SIG-M5 treated with dmso at 0.1 percent for 504 hours (cell line): ENCODE data around the gene WSCD2.

Source experiments
- DNase-seq: peaks from one replicate; lab custom pipeline; 2025; ENCODE audit not compliant: unreplicated experiment; lab: John Stamatoyannopoulos, UW

WSCD2 gene

DNA sequence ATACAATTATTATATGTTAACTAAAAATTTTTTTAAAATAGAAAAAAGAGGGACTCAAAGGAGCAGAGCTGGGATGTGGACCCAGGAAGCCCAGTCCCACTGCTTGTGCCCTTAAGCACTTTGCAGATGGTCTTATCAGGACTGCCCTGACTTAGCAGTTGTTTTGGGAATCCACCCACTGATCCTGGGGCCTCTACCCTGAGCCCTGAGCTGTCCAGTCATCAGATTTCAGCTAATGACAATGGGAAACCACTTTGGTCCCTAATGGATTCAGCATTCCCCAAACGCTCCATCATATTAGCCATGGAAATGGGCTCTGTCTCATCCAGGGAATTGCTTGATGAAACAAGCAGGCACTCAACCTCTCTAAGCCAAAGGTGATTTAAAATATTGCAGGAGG is 22.5 kb upstream of the WSCD2 start:
- no peak for DNase-seq

GRCh38 chr12:108107293-108107692 is 21.8 kb upstream of the WSCD2 start:
- DNase-seq, result no peak

GRCh38 chr12:108109504-108109903 is 19.6 kb upstream of the WSCD2 start:
- no peak for DNase-seq

GRCh38 chr12:108109954-108110353 is 19.1 kb upstream of the WSCD2 start:
- no peak for DNase-seq

DNA sequence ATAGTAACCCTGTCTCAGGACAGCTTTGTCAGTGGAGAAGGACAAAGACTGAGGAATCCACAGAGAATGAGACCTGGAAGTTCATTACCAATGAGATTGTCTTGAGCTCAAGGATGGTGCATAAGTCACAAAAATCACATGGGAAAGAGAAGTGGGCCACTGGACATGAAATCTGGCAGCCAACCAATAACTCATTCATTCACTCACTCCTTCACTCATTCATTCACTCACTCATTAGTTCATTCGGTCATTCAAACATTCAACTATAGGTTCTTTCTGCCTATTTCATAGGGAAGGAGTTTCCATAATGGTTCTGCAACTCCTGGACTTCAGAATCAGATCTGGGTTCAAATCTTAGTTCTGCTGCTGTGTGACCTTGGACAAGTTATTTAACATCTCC is 18.2 kb upstream of the WSCD2 start:
- DNase-seq, result no peak

DNA sequence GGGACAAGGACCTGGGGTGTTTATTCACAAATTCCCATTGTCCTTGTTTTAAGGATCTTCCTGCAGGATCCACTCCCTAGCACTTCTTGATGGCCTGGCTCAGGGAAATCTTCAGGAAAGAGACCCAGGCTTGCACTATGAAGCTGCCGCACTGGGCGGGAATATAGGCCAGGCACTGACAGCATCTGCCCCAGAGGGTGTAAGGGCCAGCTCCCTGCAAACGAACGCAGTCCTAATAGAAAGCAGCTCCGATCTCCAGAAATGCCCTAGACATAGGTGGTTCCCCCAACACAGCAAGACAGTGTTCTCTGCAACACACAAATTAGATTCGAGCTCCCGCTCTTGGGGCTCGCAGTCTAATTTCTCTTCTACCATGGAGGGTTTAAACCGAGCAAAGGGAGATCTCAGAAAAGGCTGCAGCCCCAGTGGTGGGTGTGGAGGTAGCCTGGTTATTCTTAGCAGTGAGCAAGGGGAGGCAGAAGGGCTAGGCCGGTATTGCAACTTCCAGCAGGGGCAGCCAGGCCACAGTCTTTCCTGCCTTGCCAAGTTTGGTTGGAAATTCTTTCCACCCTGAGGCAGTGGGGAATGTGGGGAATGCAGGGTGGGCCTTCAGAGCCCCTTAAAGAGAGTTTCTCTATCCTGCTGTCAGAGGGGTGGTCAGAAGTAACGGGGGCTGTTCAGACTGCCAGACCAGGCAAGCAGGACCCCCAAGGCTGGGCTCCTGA is 16.1 kb upstream of the WSCD2 start:
- no peak for DNase-seq

DNA sequence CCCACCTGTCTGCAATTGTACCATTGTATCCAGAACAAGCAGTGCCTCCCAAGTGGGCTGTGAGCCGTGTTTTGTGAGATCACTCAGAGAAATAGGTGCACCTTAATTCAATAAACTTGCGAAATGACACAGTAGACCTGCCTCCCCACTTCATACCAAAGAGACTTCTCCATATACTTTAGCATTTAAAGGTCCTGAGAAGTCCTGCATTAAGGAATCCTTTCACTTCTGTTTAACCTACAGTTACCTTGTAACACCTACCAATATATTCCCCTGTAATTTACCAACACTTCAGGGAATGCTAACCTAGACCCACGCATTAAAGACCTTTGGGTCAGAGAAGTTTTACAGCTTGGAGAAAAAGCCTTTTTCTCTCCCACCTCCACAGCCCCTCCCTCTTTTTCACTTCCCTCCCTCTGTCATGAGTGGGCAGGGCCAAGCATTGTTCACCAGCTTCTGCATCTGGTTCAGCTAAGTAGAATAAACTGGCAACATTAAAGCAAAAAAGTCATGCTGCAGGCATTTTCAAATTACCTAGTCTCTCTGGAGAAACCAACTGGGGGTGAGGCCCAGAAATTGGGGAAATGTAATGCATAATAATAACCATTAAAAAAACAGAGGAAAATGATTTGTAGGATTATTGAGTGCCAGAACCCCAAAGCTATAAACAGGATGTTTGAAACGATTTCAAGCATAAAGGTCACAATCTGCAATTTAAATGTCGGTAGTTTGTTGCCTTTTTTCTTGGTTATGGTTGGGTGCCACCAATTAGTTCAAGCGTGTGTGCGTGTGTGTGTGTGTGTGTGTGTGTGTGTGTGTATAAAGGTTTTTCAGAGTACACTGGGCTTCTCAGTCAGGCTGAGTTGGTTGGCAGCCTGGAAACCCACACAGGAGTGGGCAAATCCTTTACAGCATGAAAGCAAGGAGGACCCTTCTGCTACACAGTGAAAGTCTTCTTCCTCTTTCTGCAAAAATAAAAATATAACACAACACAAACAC is 13.7 kb upstream of the WSCD2 start:
- DNase-seq, result no peak

DNA sequence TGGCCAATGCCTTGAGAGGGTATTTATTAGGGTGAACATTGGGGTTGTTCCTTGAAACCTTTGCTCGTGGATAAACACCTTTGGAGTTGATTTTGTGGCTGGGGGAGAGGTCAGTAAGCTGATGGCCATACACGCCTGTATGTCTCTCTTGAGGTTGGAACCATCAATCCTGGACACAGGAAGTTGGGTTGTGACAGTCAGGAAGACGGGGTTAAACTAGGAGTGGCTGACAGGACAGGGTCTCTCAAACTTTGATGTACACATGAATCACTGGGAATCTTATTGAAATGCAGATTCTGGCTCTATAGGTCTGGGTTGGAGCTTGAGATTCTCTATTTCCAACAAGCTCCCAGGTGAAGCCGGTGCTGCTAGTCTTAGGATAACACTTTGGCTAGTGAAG is 12.8 kb upstream of the WSCD2 start:
- no peak for DNase-seq

GRCh38 chr12:108116699-108117098 is 12.4 kb upstream of the WSCD2 start:
- DNase-seq, result no peak

DNA sequence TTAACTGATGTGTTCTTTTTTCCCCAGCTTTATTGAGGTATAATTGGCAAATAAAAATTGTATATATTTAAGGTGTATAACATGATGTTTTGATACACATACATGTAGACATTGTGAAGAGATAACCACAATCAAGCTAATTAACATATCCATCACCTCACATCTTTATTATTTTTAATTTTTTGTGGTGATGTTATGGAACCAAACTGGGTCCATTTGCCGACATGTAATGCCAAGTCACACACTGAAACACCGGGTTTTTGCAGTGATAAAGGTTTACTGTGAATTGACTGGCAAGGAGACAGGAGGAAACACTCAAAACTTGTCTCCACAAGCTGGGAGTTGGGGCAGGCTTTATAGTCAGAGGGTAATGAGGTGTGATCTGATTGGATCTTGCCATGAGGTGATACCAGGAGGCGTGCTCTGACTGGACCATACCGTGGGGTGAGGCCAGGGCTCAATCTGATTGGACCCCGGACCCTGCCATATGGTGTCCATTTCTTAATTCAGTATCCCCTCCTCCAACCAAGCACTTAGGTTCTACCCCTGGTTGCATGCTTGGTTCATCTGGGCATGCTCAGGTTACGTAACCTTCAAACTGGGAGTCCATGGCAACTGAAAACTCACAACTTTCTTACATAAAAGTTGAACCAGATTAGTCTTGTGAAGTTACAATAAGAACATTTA is 11.8 kb upstream of the WSCD2 start:
- DNase-seq, result no peak

DNA sequence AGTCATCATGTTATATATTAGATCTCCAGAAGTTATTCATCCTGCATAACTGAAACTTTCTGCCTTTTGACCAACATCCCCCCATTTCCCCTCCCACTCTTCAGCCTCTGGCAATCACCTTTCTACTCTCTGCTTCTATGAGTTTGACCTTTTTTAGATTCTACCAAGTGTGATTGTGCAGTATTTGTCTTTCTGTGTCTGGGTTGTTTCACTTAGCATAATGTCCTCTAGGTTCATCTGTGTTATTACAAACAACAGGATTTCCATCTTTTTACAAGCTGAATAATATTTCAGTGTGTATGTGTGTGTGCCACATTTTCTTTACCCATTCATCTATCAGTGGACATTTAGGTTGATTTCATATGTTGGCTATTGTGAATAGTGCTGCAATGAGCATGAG is 11.2 kb upstream of the WSCD2 start:
- no peak for DNase-seq

DNA sequence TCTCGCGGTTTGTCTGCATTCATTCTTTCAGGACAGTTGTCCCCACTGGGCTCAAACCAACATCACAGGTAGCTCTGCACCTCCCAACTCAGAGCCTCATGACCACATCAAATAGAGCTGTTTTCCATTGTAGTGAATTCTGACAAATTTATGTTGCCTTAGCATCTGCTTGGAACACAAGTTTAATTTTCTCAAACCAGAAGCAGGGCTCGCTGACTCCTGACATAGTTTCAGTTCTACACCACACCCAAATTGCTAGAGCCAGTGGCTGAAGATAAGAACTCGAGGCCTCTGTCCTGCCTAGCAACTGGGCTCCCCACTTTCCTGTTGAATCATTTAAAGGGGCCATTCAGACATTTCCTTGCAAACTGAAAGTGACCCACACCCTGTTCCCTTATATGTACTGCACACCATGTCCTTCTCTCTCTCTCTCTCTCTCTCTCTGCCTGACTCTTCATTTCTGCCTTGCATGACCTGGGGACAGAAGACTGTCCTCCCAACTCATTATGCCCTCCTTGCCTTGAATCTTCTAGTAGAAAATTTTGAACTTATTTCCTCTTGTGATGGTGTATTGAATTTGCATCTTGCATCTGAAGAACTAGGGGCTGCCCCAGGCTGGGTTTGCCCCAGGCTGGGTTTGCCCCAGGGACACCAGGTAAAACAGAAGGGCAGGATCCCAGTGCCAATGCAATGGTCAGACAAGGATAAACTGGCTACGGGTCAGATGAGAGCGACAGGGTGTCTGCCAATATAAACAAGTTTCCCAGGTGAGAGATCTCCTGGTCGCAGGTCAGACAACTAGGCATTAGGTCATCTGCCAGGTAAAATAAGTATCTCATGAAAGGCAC is 9.7 kb upstream of the WSCD2 start:
- DNase-seq, result no peak

DNA sequence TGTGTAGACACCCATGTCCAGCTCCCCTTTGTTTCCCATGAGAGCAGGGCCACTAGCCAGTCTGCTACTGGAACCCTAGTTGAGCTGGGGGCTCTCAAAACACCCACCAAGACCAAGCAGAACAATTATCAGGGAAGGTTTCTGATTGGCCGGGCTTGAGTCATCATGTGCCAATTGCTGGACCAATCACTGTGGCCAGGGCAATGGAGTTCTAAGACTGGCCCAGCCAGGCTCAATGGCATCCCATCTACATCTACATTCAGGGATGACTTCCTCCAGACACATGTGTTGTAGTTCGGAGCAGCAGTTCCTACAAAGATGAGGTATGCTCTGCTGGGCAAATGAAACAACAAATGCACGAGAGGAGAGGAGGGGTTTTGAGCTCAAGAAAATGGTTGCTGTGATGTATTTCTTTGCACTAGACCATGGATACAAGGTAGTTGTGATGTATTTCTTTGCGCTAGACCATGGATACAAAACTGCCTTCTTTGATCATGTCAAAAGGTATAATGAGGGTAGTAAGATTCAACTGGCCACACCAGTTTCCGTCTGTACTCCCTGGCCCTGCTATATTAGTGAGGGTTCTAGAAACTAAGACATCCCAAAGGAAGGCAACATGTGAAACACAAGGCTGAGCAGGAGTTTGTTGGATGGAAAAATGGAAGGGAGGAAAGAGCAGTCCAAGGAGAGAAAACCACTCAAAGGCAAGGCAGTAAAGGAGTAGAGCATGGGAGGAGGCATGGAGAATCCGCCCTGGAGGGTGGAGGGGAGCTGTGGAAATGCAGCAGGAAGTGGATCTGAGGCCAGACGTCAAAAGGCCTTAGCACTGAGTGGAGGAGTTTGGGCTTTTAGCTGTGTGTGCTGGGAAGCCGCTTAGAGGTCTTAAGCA is 8.9 kb upstream of the WSCD2 start:
- DNase-seq, result no peak

DNA sequence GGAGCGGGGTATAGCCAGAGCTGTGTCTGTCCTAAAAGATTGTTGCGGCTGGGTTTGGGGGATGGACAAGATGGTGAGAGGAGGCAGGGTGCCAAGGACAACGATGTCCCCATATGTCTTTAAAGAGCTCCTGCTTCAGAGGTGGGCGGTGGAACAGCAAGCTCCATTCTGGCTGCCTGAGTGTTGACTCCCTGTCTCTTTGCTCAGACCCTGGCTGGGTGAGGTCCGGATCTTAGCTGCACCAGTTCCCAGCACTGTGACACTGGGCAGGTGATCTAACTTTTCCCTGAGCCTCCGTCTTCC is 8.3 kb upstream of the WSCD2 start:
- DNase-seq, result no peak

DNA sequence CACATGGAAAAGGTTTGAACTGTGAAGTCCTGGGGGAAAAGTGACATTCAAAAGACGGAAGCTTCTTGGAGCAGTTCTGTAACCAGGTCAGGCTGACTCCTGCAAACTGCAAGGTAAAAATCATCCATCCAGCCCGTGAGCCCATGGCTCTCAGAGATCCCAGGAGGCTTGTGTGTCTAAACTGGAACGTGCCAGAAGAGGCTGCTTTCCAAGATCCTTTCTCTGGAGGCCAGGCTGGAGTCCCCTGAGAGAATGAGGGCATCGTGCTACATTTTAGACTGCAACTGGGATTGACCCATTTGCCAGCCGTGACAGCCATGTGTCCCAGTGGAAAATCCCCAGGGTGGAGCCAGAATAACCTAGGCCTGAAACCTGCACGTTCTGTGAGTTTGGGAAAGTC is 7.8 kb upstream of the WSCD2 start:
- no peak for DNase-seq

DNA sequence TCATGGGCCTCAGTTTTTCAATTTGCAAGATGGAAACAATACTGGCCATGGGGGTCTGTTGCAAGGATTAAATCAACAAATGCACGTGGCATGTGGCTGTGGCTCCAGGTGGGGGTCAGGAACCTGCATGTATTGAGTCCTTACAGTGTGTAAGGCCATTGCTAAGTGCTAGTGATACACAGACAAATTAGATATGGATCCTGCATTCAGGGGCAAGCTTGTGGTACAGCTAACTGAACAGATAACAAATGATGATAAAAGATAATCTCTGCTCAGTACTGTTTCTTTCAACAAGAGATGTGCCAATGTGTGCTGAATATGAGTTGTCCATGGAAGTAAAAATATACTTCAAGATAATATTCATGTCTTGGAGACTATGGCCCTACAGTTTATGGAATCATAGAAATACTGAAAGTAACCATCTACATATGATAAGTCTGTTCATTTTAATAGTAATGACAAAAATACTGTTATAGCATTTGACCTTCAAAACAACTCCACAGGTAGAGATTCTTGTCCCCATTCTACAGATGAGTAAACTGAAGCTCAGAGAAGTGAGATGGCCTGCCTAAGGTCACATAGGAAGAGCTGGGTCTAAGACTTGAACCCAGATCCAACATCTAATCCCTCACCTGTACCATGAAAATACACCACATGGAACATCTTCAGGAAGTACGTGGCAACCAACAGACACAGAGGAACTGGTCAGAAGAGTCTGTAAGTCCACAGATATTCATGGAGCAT is 7.2 kb upstream of the WSCD2 start:
- DNase-seq, result no peak

GRCh38 chr12:108122644-108123043 is 6.4 kb upstream of the WSCD2 start:
- no peak for DNase-seq

DNA sequence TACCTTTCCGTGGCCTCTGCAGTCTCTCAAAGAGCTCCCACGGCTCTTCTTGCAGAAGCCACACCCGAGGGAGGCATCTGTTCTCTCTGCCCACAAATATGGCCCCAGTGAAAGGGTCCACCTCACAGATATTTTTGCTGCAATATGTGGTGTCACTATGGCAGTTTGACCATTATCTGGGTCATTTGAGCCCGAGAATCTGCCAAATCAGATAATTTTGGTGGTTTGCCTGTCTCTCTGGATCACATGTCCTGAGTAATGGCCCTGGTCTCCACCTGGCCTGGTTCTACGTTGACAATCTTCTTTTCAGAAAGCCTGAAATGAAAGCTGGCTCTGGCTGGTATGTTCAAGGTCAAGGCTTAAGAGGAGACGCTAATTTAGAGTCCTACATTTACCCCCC is 5.7 kb upstream of the WSCD2 start:
- DNase-seq, result no peak

- DNase-seq, result no peak
Measured at GRCh38 chr12:108125073-108125472, 4.0 kb upstream of the WSCD2 start.
